GM19193 (cell line): ENCODE measurements around the gene PCDHAC2.

Source experiments
- POLR2A ChIP-seq: IDR thresholded peaks from 4 replicates; pipeline ENCODE4 v1.6.1; 2011; ENCODE audit not compliant: insufficient read depth, insufficient read length; ENCODE audit errors: extremely low read depth

Gene PCDHAC2

GRCh38 chr5:141007791-141008190 is 41.5 kb downstream of the PCDHAC2 start:
- no peak for TF ChIP-seq POLR2A

- no peak for TF ChIP-seq POLR2A
Observed at GRCh38 chr5:141010047-141010793, 43.9 kb downstream of the PCDHAC2 start.

- no peak for TF ChIP-seq POLR2A
Observed at GRCh38 chr5:141017943-141018342, 51.7 kb downstream of the PCDHAC2 start.
